GM18507 (cell line): ENCODE measurements around the gene NFKBIE.
"Not testable (repeated sequence)": the region's sequence is repeated elsewhere in the genome, so short reads cannot be mapped to it uniquely, and the experiment has no call there.

ENCODE experiments used
- DNase-seq: peaks from one replicate; pipeline ENCODE4 v3.0.0; 2011; ENCODE audit warnings: low read depth; ENCODE audit not compliant: insufficient read length; ENCODE audit errors: extremely low spot score
- FAIRE-seq: peaks from 2 replicates; lab custom pipeline; 2011; peaks lifted over from hg19 to GRCh38; lab: Jason Lieb, UNC

Gene NFKBIE

GRCh38 chr6:44232676-44233566 lies 32.4 kb downstream of the NFKBIE start:
- FAIRE-seq = no peak
- no peak for DNase-seq

GRCh38 chr6:44231426-44231825 lies 33.9 kb downstream of the NFKBIE start:
- not testable (repeated sequence) for FAIRE-seq, DNase-seq

GRCh38 chr6:44230034-44230675 lies 35.2 kb downstream of the NFKBIE start:
- DNase-seq = no peak
- FAIRE-seq = no peak

- no peak for FAIRE-seq
Measured at GRCh38 chr6:44229376-44230033, 35.8 kb downstream of the NFKBIE start.

GRCh38 chr6:44228836-44229235 lies 36.5 kb downstream of the NFKBIE start:
- DNase-seq = no peak
- no peak for FAIRE-seq

More at GRCh38 chr6:44229376-44230033, 35.8 kb downstream of the NFKBIE start:
- no peak for DNase-seq

- no peak for FAIRE-seq
- DNase-seq = no peak
Measured at GRCh38 chr6:44228433-44228832, 36.9 kb downstream of the NFKBIE start.

- DNase-seq (no peak), FAIRE-seq (no peak)
Measured at GRCh38 chr6:44228031-44228430, 37.3 kb downstream of the NFKBIE start.

GRCh38 chr6:44227148-44227793 lies 38.1 kb downstream of the NFKBIE start:
- no peak for DNase-seq
- FAIRE-seq = no peak

GRCh38 chr6:44226368-44227147 lies 38.8 kb downstream of the NFKBIE start:
- FAIRE-seq (no peak), DNase-seq (no peak)

- FAIRE-seq = no peak
- no peak for DNase-seq
Measured at GRCh38 chr6:44225579-44226325, 39.6 kb downstream of the NFKBIE start.

- no peak for FAIRE-seq
Measured at GRCh38 chr6:44224965-44225305, 40.4 kb downstream of the NFKBIE start.

GRCh38 chr6:44224029-44224964 lies 41.1 kb downstream of the NFKBIE start:
- DNase-seq = no peak
- FAIRE-seq = peak; percentile 42

More at GRCh38 chr6:44224965-44225305, 40.4 kb downstream of the NFKBIE start:
- no peak for DNase-seq

GRCh38 chr6:44223319-44224028 lies 41.9 kb downstream of the NFKBIE start, which contains the start of gene SLC29A1:
SLC29A1 (plus strand) TSS chr6:44223595; CDS start chr6:44227314, 3,719 bp downstream.
- DNase-seq (peak; percentile 86), FAIRE-seq (no peak)

GRCh38 chr6:44222486-44223318 lies 42.6 kb downstream of the NFKBIE start:
- DNase-seq (no peak), FAIRE-seq (no peak)

GRCh38 chr6:44221961-44222335 lies 43.4 kb downstream of the NFKBIE start:
- FAIRE-seq = no peak

More at GRCh38 chr6:44221961-44222335, 43.4 kb downstream of the NFKBIE start:
- no peak for DNase-seq
